Muscle layer of colon (tissue), 2 donors: ENCODE results near the gene GTPBP6.

Experiments used
- H3K27ac ChIP-seq: one replicate; pipeline ENCODE4 v1.7.0; 2013; ENCODE audit warnings: low read depth, mild to moderate bottlenecking, low read length, moderate library complexity
- H3K27me3 ChIP-seq, 2 donors: one replicate each; pipeline ENCODE4 v1.7.0; 2013; ENCODE audit warnings: low read length in 2 of 2, mild to moderate bottlenecking in 2 of 2; ENCODE audit not compliant: insufficient read depth in 2 of 2, control insufficient read depth in 1 of 2
- H3K36me3 ChIP-seq: one replicate; pipeline ENCODE4 v1.7.0; 2013; ENCODE audit warnings: mild to moderate bottlenecking, low read length; ENCODE audit not compliant: insufficient read depth
- H3K4me1 ChIP-seq: one replicate; pipeline ENCODE4 v1.7.0; 2013; ENCODE audit warnings: mild to moderate bottlenecking, low read length; ENCODE audit not compliant: insufficient read depth
- H3K4me3 ChIP-seq, 2 donors: one replicate each; pipeline ENCODE4 v1.7.0; 2013; ENCODE audit warnings: low read length in 2 of 2, low read depth in 1 of 2, mild to moderate bottlenecking in 1 of 2, moderate library complexity in 1 of 2
- H3K9ac ChIP-seq: one replicate; pipeline ENCODE4 v1.7.0; 2013; ENCODE audit warnings: low read length
- H3K9me3 ChIP-seq: one replicate; pipeline ENCODE4 v1.7.0; 2013; ENCODE audit warnings: mild to moderate bottlenecking, low read length
- donor health status: abdominal sarcoma.
- donor health status: Adenocarcinoma of cecum.

GTPBP6 gene, protein sequence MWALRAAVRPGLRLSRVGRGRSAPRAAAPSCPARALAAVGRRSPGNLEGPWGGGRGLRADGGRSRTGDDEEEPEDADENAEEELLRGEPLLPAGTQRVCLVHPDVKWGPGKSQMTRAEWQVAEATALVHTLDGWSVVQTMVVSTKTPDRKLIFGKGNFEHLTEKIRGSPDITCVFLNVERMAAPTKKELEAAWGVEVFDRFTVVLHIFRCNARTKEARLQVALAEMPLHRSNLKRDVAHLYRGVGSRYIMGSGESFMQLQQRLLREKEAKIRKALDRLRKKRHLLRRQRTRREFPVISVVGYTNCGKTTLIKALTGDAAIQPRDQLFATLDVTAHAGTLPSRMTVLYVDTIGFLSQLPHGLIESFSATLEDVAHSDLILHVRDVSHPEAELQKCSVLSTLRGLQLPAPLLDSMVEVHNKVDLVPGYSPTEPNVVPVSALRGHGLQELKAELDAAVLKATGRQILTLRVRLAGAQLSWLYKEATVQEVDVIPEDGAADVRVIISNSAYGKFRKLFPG

DNA sequence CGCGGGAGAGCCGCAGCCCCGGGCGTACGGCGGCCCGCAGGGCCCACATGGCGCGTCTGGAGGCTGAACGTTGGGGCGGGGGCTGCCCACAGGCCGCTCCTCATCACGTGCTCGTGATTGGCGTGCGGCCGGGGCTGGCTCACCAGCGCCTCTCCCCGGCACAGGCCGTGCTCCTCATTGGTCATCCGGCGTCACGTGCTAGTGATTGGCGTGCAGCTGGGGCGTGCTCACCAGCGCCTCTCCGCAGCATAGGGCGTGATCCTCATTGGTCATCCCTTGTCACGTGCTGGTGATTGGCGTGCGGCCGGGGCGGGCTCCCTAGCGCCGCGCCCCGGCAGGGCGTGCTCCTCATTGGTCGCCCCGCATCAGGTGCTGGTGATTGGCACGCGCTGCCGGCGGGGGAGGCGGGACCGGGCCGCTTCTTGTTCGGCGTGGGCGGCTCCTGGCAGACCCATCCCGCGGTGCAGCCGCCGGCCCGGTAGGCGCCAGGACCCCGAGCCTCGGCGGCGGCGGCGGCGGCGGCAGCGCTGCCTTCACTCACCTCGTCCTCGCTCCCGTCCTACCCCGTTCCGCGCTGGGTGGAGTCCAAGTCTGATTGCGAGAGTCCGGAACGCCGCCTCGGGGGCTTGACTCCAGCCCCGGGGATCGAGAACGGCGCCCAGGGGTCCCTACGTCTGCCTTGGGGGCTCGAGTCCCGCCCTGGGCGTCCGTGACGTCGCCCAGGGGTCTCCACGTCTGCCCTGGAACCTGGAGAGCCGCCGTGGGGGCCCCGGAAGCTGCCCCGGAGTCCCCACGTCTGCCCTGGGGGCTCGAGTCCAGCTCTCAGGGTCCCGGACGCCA, at the start of gene GTPBP6:
Gene GTPBP6, minus strand, starts transcription at position 58 of the 840 bp plus-strand sequence. Its CDS starts 9 bp downstream, at position 49.
- Histone ChIP-seq H3K9ac (peak within 1 kb of the TSS; percentile 33), H3K27me3 (peaks cover 16 to 26% of the 10 kb centered on the region in 2 donors), H3K27ac (peak within 1 kb of the TSS; percentile 85), H3K4me1 (peaks cover 15% of the 10 kb centered on the region), H3K4me3 (peak within 1 kb of the TSS; percentile 64 to 96), H3K9me3 (no peaks in the 10 kb centered on the region), H3K36me3 (peaks cover 5% of the 10 kb centered on the region)

DNA sequence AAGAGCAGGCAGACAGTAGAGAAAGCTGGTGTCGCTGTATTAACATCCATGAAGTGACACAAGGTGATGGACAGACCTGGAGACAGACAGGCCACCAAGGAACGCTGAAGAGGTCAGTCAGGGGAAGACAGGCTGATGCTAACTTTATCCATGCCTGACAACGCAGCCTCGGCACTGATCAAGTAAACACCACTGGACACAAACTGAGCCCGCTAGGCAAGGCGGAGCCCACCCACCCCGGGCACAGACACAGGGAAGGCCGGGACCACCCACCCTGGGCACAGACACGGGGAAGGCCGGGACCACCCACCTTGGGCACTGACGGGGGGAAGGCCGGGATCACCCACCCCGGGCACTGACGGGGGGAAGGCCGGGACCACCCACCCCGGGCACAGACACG, 49.3 kb upstream of the GTPBP6 start:
- Histone ChIP-seq H3K36me3 (no peaks in the 10 kb centered on the region), H3K9me3 (no peaks in the 10 kb centered on the region), H3K27ac (no peak overlapping the region), H3K9ac (no peak overlapping the region), H3K27me3 (peaks cover 0 to 24% of the 10 kb centered on the region in 2 donors), H3K4me1 (no peaks in the 10 kb centered on the region), H3K4me3 (no peak overlapping the region)

GRCh38 chrX:367349-367748, 48.8 kb upstream of the GTPBP6 start:
- H3K9me3 ChIP-seq = no peaks in the 10 kb centered on the region
- no peak overlapping the region for H3K4me3 ChIP-seq
- no peaks in the 10 kb centered on the region for H3K4me1 ChIP-seq
- H3K9ac ChIP-seq = no peak overlapping the region
- no peaks in the 10 kb centered on the region for H3K36me3 ChIP-seq
- H3K27ac ChIP-seq = no peak overlapping the region
- H3K27me3 ChIP-seq = peaks cover 0 to 19% of the 10 kb centered on the region in 2 donors

DNA sequence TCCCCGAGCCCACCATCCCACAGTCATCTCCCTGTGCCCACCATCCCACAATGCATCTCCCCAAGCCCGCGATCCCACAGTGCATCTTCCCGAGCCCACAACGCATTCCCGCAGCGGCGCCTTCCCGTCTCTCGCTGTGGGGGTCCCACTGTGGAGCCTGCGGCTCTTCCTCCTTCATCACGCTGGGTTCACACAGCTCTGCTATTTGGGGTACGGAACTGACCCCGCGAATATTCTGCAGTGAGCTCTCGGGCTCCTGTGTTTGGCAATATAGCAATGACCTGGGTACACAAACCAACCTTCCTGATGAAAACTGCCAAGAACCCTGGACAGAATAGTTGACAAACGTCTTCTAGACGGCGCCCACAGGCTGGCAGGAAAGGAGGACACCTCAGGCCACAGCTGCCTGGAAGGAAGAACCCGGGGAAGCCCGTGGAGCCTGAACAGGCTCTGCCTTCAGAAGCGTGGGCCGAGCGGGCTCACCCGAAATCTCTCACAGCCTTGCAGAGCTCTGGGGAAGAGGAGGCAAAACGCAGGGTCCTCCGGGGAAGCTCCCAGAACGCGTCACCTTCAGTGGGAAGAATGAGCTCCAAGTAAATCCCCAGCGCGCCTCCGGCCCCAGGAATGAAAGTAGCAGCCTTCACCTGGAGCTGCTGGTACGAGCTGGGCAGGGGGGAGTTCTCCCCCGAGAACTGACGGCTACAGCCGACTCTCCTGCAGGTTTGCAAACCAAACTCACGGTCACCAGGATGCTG, 45.2 kb upstream of the GTPBP6 start:
- no peak overlapping the region for H3K9ac ChIP-seq
- no peaks in the 10 kb centered on the region for H3K4me1 ChIP-seq
- no peak overlapping the region for H3K27ac ChIP-seq
- peaks cover 4% of the 10 kb centered on the region for H3K36me3 ChIP-seq
- no peaks in the 10 kb centered on the region for H3K9me3 ChIP-seq
- no peak overlapping the region for H3K4me3 ChIP-seq
- H3K27me3 ChIP-seq = no peaks in the 10 kb centered on the region

DNA sequence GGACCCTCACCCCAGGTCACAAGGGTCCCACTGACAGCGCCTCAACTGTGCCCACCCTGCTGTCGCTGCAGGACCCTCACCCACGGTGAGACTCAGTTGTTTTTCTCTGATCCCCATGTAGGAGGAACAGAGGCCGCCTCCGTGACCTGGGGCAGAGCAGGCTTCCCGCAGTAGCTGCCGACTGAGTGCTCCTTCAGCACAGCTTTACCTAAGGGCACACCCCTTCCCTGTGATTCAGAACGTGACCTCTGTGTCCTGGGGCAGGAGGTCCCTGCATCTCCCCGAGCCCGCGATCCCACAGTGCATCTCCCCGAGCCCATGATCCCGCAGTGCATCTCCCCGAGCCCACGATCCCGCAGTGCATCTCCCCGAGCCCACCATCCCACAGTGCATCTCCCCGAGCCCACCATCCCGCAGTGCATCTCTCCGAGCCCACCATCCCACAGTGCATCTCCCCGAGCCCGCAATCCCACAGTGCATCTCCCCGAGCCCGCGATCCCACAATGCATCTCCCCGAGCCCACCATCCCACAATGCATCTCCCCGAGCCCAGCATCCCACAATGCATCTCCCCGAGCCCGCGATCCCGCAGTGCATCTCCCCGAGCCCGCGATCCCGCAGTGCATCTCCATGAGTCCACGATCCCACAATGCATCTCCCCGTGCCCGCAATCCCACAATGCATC, 44.5 kb upstream of the GTPBP6 start:
- Histone ChIP-seq H3K9ac (no peak overlapping the region), H3K36me3 (peaks cover 4% of the 10 kb centered on the region)

GRCh38 chrX:362351-362750, 43.8 kb upstream of the GTPBP6 start:
- Histone ChIP-seq H3K27ac (no peak overlapping the region), H3K36me3 (peaks cover 4% of the 10 kb centered on the region), H3K9ac (no peak overlapping the region), H3K9me3 (no peaks in the 10 kb centered on the region), H3K4me1 (no peaks in the 10 kb centered on the region), H3K27me3 (no peaks in the 10 kb centered on the region), H3K4me3 (no peak overlapping the region)

More for the DNA sequence above, 44.5 kb upstream of the GTPBP6 start:
- Histone ChIP-seq H3K27me3 (no peaks in the 10 kb centered on the region), H3K27ac (no peak overlapping the region), H3K4me3 (no peak overlapping the region), H3K9me3 (no peaks in the 10 kb centered on the region), H3K4me1 (no peaks in the 10 kb centered on the region)

DNA sequence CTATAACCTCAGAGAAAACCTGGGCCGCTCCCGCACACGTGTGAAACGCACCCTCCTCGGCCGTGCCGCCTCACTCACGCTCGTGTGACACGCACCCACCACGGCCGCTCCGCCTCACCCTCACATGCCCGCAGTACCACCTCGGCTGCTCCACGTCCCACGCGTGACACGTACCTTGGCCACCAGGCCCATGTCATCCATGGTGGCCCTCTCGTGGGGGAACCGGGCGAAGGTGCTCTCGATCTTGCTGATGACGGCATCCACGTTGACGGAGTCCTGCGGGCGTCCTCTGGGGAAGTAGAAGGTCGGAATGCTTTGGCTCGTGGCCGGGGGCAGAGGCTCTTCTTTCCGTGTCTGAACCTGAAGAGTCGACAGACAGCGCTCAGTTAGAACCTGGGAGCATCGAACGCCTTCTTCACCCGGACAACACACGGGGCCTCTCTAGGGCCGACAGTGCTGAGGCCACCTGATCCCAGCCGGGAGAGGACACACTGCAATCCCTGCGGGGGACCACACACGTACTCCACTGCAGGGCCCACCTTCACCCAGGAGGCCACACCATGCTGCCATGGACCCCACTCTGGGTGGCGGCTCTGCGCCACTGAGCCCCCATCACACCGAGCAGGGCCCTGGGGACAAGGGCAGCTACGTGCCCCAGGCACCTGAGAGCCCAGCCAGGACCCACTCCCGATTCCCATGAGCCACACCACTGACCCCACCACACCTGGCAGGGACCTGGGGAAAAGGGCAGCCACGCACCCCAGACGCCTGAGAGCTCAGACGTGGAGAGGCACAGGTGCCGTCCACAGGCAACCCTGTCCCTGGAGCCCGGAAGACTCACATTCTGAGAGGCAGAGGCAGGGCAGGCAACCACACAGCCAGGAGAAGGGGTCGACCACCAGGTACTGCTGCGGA, 42.9 kb upstream of the GTPBP6 start:
- Histone ChIP-seq H3K27ac (no peak overlapping the region), H3K9ac (no peak overlapping the region), H3K4me3 (no peak overlapping the region)

GRCh38 chrX:360496-361150, 42.0 kb upstream of the GTPBP6 start:
- H3K9ac ChIP-seq = no peak overlapping the region
- H3K36me3 ChIP-seq = peaks cover 4% of the 10 kb centered on the region
- no peaks in the 10 kb centered on the region for H3K4me1 ChIP-seq
- H3K27ac ChIP-seq = no peak overlapping the region
- no peaks in the 10 kb centered on the region for H3K9me3 ChIP-seq
- no peak overlapping the region for H3K4me3 ChIP-seq
- no peaks in the 10 kb centered on the region for H3K27me3 ChIP-seq

More for the DNA sequence above, 42.9 kb upstream of the GTPBP6 start:
- Histone ChIP-seq H3K4me1 (no peaks in the 10 kb centered on the region), H3K36me3 (peaks cover 4% of the 10 kb centered on the region), H3K9me3 (no peaks in the 10 kb centered on the region), H3K27me3 (no peaks in the 10 kb centered on the region)

DNA sequence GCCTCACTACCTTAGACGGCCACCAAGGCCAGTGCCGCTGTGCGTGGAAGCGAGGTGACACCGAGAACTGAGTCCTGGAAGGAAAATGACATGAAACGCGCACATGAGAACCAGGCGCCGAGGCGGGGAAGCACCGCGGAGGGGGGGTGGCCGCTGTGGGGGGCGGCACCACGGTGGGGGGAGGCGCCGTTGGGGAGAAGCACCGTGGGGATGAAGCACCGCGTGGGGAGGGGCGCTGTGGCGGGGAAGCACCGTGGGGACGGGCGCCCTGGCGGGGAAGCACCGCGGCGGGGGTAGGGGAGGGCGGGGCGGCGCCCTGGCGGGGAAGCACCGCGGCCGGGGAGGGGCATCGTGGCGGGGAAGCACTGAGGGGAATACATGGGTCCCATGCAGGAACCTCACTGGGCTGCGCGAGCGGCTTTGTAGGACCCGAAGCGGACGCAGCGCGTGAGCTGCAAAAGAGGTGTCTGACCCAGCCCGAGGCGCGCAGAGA, 40.1 kb upstream of the GTPBP6 start:
- Histone ChIP-seq H3K4me1 (no peaks in the 10 kb centered on the region), H3K9ac (no peak overlapping the region), H3K27me3 (no peaks in the 10 kb centered on the region), H3K27ac (no peak overlapping the region), H3K36me3 (peaks cover 4% of the 10 kb centered on the region), H3K9me3 (no peaks in the 10 kb centered on the region), H3K4me3 (no peak overlapping the region)
